IMR-90 (cell line): ENCODE data around the gene MASTL. TPM values are rescaled to one million over a fixed set of nuclear protein-coding genes. Genes with fewer than 3 reads are reported as not detected.

Experiments
- ATAC-seq: fragments of 200-7000 bp; cut with Tn5 transposase; 2 replicates; pipeline ENCODE4 v1.9.1; 2020; ENCODE audit warnings: low read depth, mild to moderate bottlenecking, moderate library complexity
- BruUV-seq: library from RNA; stranded (reverse); fragments of 400-500 nt; replicated peaks from 2 replicates; lab custom pipeline; 2021; lab: Mats Ljungman, UMichigan
- CTCF ChIA-PET: fragments of 300-600 bp; formaldehyde crosslinking; extraction: SDS; loops from one replicate; lab custom pipeline; 2021; ENCODE audit warnings: antibody characterized with exemption; lab: Yijun Ruan, JAX
- POLR2A ChIA-PET: fragments of 300-600 bp; sonication (Branson Sonifier 250); formaldehyde crosslinking; loops from one replicate; lab custom pipeline; 2022; ENCODE audit warnings: antibody characterized with exemption; ENCODE audit not compliant: unreplicated experiment; lab: Charles Lee
- DNase-seq: peaks from one replicate; pipeline ENCODE4 v3.0.0; 2013
- H2AFZ ChIP-seq: replicated peaks from 2 replicates; pipeline ENCODE3; 2013; ENCODE audit warnings: low read length, mild to moderate bottlenecking; ENCODE audit not compliant: poor library complexity
- H2AK5ac ChIP-seq: 2 replicates; pipeline ENCODE4 v1.6.1; 2013; ENCODE audit warnings: low read depth, low read length, inconsistent platforms
- H2AK9ac ChIP-seq: replicated peaks from 2 replicates; pipeline ENCODE3; 2013; ENCODE audit warnings: mild to moderate bottlenecking, low read depth, low read length, moderate library complexity; ENCODE audit not compliant: poor library complexity
- H2BK120ac ChIP-seq: 2 replicates; pipeline ENCODE4 v1.6.1; 2013; ENCODE audit warnings: low read depth, low read length, inconsistent platforms
- H2BK15ac ChIP-seq: 3 replicates; pipeline ENCODE4 v1.6.1; 2013; ENCODE audit warnings: low read depth, low read length, inconsistent platforms
- H2BK20ac ChIP-seq: 2 replicates; pipeline ENCODE4 v1.6.1; 2013; ENCODE audit warnings: low read depth, mild to moderate bottlenecking, inconsistent platforms, low read length, moderate library complexity
- H2BK5ac ChIP-seq: 2 replicates; pipeline ENCODE4 v1.6.1; 2013; ENCODE audit warnings: mild to moderate bottlenecking, low read depth, low read length, inconsistent platforms; ENCODE audit not compliant: poor library complexity, severe bottlenecking
- H3K14ac ChIP-seq: replicated peaks from 2 replicates; pipeline ENCODE4 v1.6.1; 2013; ENCODE audit warnings: low read depth, low read length, inconsistent platforms
- H3K18ac ChIP-seq: 2 replicates; pipeline ENCODE4 v1.6.1; 2013; ENCODE audit warnings: low read depth, low read length, control low read depth
- H3K23ac ChIP-seq: 2 replicates; pipeline ENCODE4 v1.6.1; 2013; ENCODE audit warnings: low read depth, low read length, inconsistent platforms
- H3K27ac ChIP-seq: 2 replicates; pipeline ENCODE4 v1.5.1; 2013; ENCODE audit warnings: mild to moderate bottlenecking, control low read depth, low read length; ENCODE audit not compliant: insufficient read depth
- H3K27me3 ChIP-seq: 2 replicates; pipeline ENCODE4 v1.6.1; 2013; ENCODE audit warnings: low read length; ENCODE audit not compliant: control insufficient read depth, insufficient read depth
- H3K36me3 ChIP-seq: 2 replicates; pipeline ENCODE4 v1.6.1; 2013; ENCODE audit warnings: low read length, mixed read lengths; ENCODE audit not compliant: control insufficient read depth, insufficient read depth
- H3K4ac ChIP-seq: 2 replicates; pipeline ENCODE4 v1.6.1; 2013; ENCODE audit warnings: low read depth, low read length, inconsistent platforms
- H3K4me1 ChIP-seq: 2 replicates; pipeline ENCODE4 v1.6.1; 2013; ENCODE audit warnings: low read length, mixed read lengths; ENCODE audit not compliant: control insufficient read depth, insufficient read depth
- H3K4me2 ChIP-seq: 2 replicates; pipeline ENCODE4 v1.6.1; 2013; ENCODE audit warnings: low read depth, mild to moderate bottlenecking, control low read depth, low read length, moderate library complexity
- H3K4me3 ChIP-seq: 2 replicates; pipeline ENCODE4 v1.5.1; 2013; ENCODE audit warnings: low read depth, mild to moderate bottlenecking, control low read depth, low read length, moderate library complexity; ENCODE audit not compliant: insufficient read depth
- H3K56ac ChIP-seq: 2 replicates; pipeline ENCODE4 v1.6.1; 2013; ENCODE audit warnings: low read length, inconsistent platforms; ENCODE audit not compliant: insufficient read depth; ENCODE audit errors: extremely low read depth
- H3K79me1 ChIP-seq, 2 experiments: 2 replicates each; pipeline ENCODE4 v1.6.1; 2013; ENCODE audit warnings: low read length in 2 of 2, inconsistent platforms in 1 of 2, low read depth in 1 of 2
- H3K9ac ChIP-seq: 2 replicates; pipeline ENCODE4 v1.6.1; 2013; ENCODE audit warnings: low read depth, low read length, control low read depth
- H3K9me1 ChIP-seq: 2 replicates; pipeline ENCODE4 v1.6.1; 2013; ENCODE audit warnings: low read length, inconsistent platforms; ENCODE audit not compliant: insufficient read depth
- H3K9me3 ChIP-seq: 2 replicates; pipeline ENCODE4 v1.6.1; 2013; ENCODE audit warnings: low read length; ENCODE audit not compliant: control insufficient read depth, insufficient read depth
- H4K20me1 ChIP-seq: 2 replicates; pipeline ENCODE4 v1.6.1; 2013; ENCODE audit warnings: low read length, inconsistent platforms; ENCODE audit not compliant: insufficient read depth
- H4K5ac ChIP-seq: 2 replicates; pipeline ENCODE4 v1.6.1; 2013; ENCODE audit warnings: mild to moderate bottlenecking, low read depth, low read length, control low read depth
- H4K8ac ChIP-seq, 2 experiments: 2 replicates each; pipeline ENCODE4 v1.6.1; 2013; ENCODE audit warnings: low read depth in 2 of 2, low read length in 2 of 2, control low read depth in 1 of 2, inconsistent platforms in 1 of 2
- H4K91ac ChIP-seq: 2 replicates; pipeline ENCODE4 v1.6.1; 2013; ENCODE audit warnings: low read depth, low read length, inconsistent platforms; ENCODE audit not compliant: insufficient read depth
- FOS ChIP-seq: fragments of 150-350 bp; IDR thresholded peaks from 2 replicates; pipeline ENCODE4 v1.6.1; 2016; ENCODE audit warnings: low read depth, low read length
- RAD21 ChIP-seq: IDR thresholded peaks from 2 replicates; pipeline ENCODE4 v1.6.1; 2012; ENCODE audit warnings: low read length, improper control_type of control experiment
- SMC3 ChIP-seq: fragments of 150-350 bp; IDR thresholded peaks from 2 replicates; pipeline ENCODE4 v1.6.1; 2016; ENCODE audit warnings: low read depth, mild to moderate bottlenecking, antibody characterized with exemption, low read length, moderate library complexity
- dilution Hi-C: fragments of 300-500 bp; cut with HindIII; formaldehyde crosslinking; loops from one replicate; pipeline ENCODE4 v1.14.3; 2018; ENCODE audit warnings: low sequenced_read_pairs; ENCODE audit not compliant: unreplicated experiment
- in situ Hi-C: fragments of 300-500 bp; cut with MboI; formaldehyde crosslinking; loops from 3 replicates; pipeline ENCODE4 v1.14.3; 2019; ENCODE audit warnings: low sequenced_read_pairs, inconsistent platforms, mixed read lengths
- intact Hi-C: fragments of 100-400 bp; cut with micrococcal nuclease; formaldehyde crosslinking; loops from 2 replicates; pipeline ENCODE4 v1.10.0; 2022
- polyA plus RNA-seq, 3 experiments: library from polyadenylated mRNA; depleted of rRNA; stranded (reverse); fragments of >200 nt; gene quantifications; 2 replicates each; pipeline ENCODE4 v1.2.3, GENCODE V29; 2012; ENCODE audit warnings: low replicate concordance in 1 of 3
- total RNA-seq: library from RNA; depleted of rRNA; stranded (reverse); fragments of >200 nt; gene quantifications from 2 replicates; pipeline ENCODE4 v1.2.3, GENCODE V29; 2012
- TF ChIP-seq, protein P1 (sequence below): fragments of 150-350 bp; IDR thresholded peaks from 2 replicates; pipeline ENCODE4 v1.6.1; 2016; ENCODE audit warnings: low read depth, mild to moderate bottlenecking, low read length, moderate library complexity, borderline replicate concordance

MASTL gene
- total and polyA plus RNA-seq, 2 of the 4 experiments (the other 2 are of a cell fraction) = 7.0 to 13.4 TPM

- Histone ChIP-seq H2AFZ (no peak overlapping the region), H3K4me1 (0 out of 2 replicates have a peak, but pooled peaks cover 1% of the 10 kb centered on the region), H3K18ac (no peak overlapping the region), H3K36me3 (peaks cover 17% of the 10 kb centered on the region), H3K4me2 (no peak overlapping the region), H4K8ac (no peak overlapping the region), H3K27me3 (no peaks in the 10 kb centered on the region), H2BK120ac (no peak overlapping the region), H2BK5ac (no peak overlapping the region), H3K4ac (no peak overlapping the region), H2BK20ac (no peak overlapping the region), H2BK15ac (no peak overlapping the region), H3K9me1 (no peaks in the 10 kb centered on the region), H3K14ac (no peak overlapping the region), H4K91ac (no peak overlapping the region), H3K4me3 (no peak overlapping the region), H2AK9ac (no peak overlapping the region), H3K27ac (no peak overlapping the region), H4K5ac (no peak overlapping the region), H3K23ac (no peak overlapping the region), H2AK5ac (no peak overlapping the region), H3K79me1 (peaks cover 13 to 28% of the 10 kb centered on the region in 2 experiments), H3K56ac (no peak overlapping the region), H4K20me1 (peaks cover 11% of the 10 kb centered on the region), H3K9ac (no peak overlapping the region), H3K9me3 (no peaks in the 10 kb centered on the region)
- CTCF ChIA-PET = no interaction called here
- POLR2A ChIA-PET = no interaction called here
- in situ Hi-C loops (no loop called here), intact Hi-C loops (loop anchor here (5.0 to 10.0 kb wide), 2 partner anchors 49 to 206 kb away; no protein-coding TSS in a partner anchor), dilution Hi-C loops (no loop called here)
- TF ChIP-seq, protein P1, sequence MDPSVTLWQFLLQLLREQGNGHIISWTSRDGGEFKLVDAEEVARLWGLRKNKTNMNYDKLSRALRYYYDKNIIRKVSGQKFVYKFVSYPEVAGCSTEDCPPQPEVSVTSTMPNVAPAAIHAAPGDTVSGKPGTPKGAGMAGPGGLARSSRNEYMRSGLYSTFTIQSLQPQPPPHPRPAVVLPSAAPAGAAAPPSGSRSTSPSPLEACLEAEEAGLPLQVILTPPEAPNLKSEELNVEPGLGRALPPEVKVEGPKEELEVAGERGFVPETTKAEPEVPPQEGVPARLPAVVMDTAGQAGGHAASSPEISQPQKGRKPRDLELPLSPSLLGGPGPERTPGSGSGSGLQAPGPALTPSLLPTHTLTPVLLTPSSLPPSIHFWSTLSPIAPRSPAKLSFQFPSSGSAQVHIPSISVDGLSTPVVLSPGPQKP = no peak
- TF ChIP-seq FOS (peak; percentile 46), RAD21 (no peak), SMC3 (no peak)
- DNase-seq (peak; percentile 19), ATAC-seq (no peak)
- BruUV-seq = no TSS peak
Observed at GRCh38 chr10:27158421-27158820, 3.3 kb downstream of the MASTL start.
